K562 (cell line): ENCODE data around the gene PRTN3. TPM values are rescaled to one million over a fixed set of nuclear protein-coding genes. Genes with fewer than 3 reads are reported as not detected.

ENCODE experiments used
- ARID4B ChIP-seq: sonication (generic); formaldehyde crosslinking; IDR thresholded peaks from 2 replicates; pipeline ENCODE4 v1.8.0; 2022; ENCODE audit warnings: mild to moderate bottlenecking, missing genetic modification reagents
- CHD4 ChIP-seq: fragments of 200-600 bp; sonication (generic); IDR thresholded peaks from 3 replicates; pipeline ENCODE4 v1.6.1; 2012; ENCODE audit warnings: low read depth, mild to moderate bottlenecking, mixed read lengths, low read length, inconsistent platforms; ENCODE audit not compliant: insufficient read depth, insufficient replicate concordance, poor library complexity, severe bottlenecking
- COPS2 ChIP-seq: fragments of 450-650 bp; conservative IDR thresholded peaks from 2 replicates; pipeline ENCODE4 v1.6.1; 2016; ENCODE audit warnings: mild to moderate bottlenecking, moderate library complexity
- DNMT1 ChIP-seq: fragments of 450-650 bp; IDR thresholded peaks from 2 replicates; pipeline ENCODE4 v1.6.1; 2016; ENCODE audit warnings: antibody characterized with exemption, mild to moderate bottlenecking
- EWSR1 ChIP-seq: fragments of 450-650 bp; IDR thresholded peaks from 2 replicates; pipeline ENCODE4 v1.6.1; 2018; ENCODE audit warnings: borderline replicate concordance, mild to moderate bottlenecking, low read depth, moderate library complexity; ENCODE audit not compliant: partially characterized antibody
- MTF1 ChIP-seq: fragments of 250-450 bp; sonication (Bioruptor Pico); IDR thresholded peaks from 2 replicates; pipeline ENCODE4 v1.9.0; 2021; ENCODE audit warnings: moderate library complexity, mild to moderate bottlenecking, inconsistent platforms, borderline replicate concordance
- NONO ChIP-seq, 2 experiments: fragments of 200-400 bp in 1 of 2; fragments of 450-650 bp in 1 of 2; formaldehyde crosslinking in 1 of 2; IDR thresholded peaks; 2 replicates each; pipeline ENCODE4 v1.6.1; 2017; ENCODE audit warnings: low read depth in 2 of 2, mild to moderate bottlenecking in 2 of 2, moderate library complexity in 2 of 2, low read length in 1 of 2
- RCOR1 ChIP-seq, 2 experiments: IDR thresholded peaks; 2 replicates each; pipeline ENCODE4 v1.6.1; 2012; ENCODE audit warnings: low read depth in 2 of 2, low read length in 2 of 2, borderline replicate concordance in 1 of 2, improper control_type of control experiment in 1 of 2
- RNF2 ChIP-seq: sonication (generic); IDR thresholded peaks from 2 replicates; pipeline ENCODE4 v1.6.1; 2016
- TRIM24 ChIP-seq, 2 experiments: fragments of 450-650 bp; IDR thresholded peaks; 2 replicates each; pipeline ENCODE4 v1.6.1; 2016
- ZFP30 ChIP-seq: fragments of 250-450 bp; sonication (Bioruptor Pico); IDR thresholded peaks from 2 replicates; pipeline ENCODE4 v1.8.0; 2022; ENCODE audit warnings: moderate library complexity, mild to moderate bottlenecking, inconsistent platforms, borderline replicate concordance
- ZNF133 ChIP-seq: fragments of 250-450 bp; sonication (Bioruptor Pico); IDR thresholded peaks from 2 replicates; pipeline ENCODE4 v1.4.0; 2020; ENCODE audit warnings: mild to moderate bottlenecking
- ZNF75A ChIP-seq: fragments of 450-650 bp; formaldehyde crosslinking; IDR thresholded peaks from 2 replicates; pipeline ENCODE4 v1.4.0; 2020; ENCODE audit warnings: mild to moderate bottlenecking
- polyA plus RNA-seq, 8 experiments: library from polyadenylated mRNA; depleted of rRNA in 4 of 8; stranded (reverse) in 5 of 8; unstranded in 3 of 8; fragments of >200 nt; fragmentation: Nextera tagmentation in 2 of 8; fragmentation: Illumina TruSeq in 1 of 8; extraction: Ambion mirVana in 2 of 8; extraction: Trizol in 1 of 8; gene quantifications; 2 replicates each; pipeline versions ENCODE4 v1.2.1 to v1.2.3, GENCODE V29; 2011 to 2014; ENCODE audit warnings: inconsistent platforms in 1 of 8, missing spikeins in 1 of 8
- total RNA-seq, 7 experiments: library from RNA; depleted of rRNA in 6 of 7; stranded (reverse); fragments of >200 nt in 6 of 7; fragmentation: Illumina TruSeq in 2 of 7; extraction: Trizol in 2 of 7; gene quantifications; 2 replicates each; pipeline versions ENCODE4 v1.2.1 to v1.2.3, GENCODE V29; 2011 to 2021; ENCODE audit warnings: low replicate concordance in 1 of 7
- TF ChIP-seq, protein P1 (sequence below): fragments of 450-650 bp; IDR thresholded peaks from 2 replicates; pipeline ENCODE4 v1.6.1; 2014; ENCODE audit warnings: low read depth, mild to moderate bottlenecking, moderate library complexity, borderline replicate concordance
- TF ChIP-seq, protein P2 (sequence below): fragments of 150-350 bp; IDR thresholded peaks from 2 replicates; pipeline ENCODE4 v1.6.1; 2014; ENCODE audit warnings: low read depth, mild to moderate bottlenecking, low read length, borderline replicate concordance

The PRTN3 gene
- total and polyA plus RNA-seq, 9 of the 15 experiments (the other 6 are each of a cell fraction or from before 2014, with no cell fraction given), result 0.14 to 0.86 (median 0.43) TPM; not detected in 3

GRCh38 chr19:861756-862580, 21.2 kb downstream of the PRTN3 start (continued):
- TF ChIP-seq, protein P1, sequence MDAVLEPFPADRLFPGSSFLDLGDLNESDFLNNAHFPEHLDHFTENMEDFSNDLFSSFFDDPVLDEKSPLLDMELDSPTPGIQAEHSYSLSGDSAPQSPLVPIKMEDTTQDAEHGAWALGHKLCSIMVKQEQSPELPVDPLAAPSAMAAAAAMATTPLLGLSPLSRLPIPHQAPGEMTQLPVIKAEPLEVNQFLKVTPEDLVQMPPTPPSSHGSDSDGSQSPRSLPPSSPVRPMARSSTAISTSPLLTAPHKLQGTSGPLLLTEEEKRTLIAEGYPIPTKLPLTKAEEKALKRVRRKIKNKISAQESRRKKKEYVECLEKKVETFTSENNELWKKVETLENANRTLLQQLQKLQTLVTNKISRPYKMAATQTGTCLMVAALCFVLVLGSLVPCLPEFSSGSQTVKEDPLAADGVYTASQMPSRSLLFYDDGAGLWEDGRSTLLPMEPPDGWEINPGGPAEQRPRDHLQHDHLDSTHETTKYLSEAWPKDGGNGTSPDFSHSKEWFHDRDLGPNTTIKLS, result peak; percentile 69; the same call in 1 of the 2 replicates
- TF ChIP-seq COPS2, result no peak
- no peak for TF ChIP-seq CHD4
- TF ChIP-seq ZFP30 (CRISPR knock-in tag), result no peak
- no peak; the same call in 1 of the 2 replicates for TF ChIP-seq ARID4B (CRISPR knock-in tag)
- TF ChIP-seq, protein P2, sequence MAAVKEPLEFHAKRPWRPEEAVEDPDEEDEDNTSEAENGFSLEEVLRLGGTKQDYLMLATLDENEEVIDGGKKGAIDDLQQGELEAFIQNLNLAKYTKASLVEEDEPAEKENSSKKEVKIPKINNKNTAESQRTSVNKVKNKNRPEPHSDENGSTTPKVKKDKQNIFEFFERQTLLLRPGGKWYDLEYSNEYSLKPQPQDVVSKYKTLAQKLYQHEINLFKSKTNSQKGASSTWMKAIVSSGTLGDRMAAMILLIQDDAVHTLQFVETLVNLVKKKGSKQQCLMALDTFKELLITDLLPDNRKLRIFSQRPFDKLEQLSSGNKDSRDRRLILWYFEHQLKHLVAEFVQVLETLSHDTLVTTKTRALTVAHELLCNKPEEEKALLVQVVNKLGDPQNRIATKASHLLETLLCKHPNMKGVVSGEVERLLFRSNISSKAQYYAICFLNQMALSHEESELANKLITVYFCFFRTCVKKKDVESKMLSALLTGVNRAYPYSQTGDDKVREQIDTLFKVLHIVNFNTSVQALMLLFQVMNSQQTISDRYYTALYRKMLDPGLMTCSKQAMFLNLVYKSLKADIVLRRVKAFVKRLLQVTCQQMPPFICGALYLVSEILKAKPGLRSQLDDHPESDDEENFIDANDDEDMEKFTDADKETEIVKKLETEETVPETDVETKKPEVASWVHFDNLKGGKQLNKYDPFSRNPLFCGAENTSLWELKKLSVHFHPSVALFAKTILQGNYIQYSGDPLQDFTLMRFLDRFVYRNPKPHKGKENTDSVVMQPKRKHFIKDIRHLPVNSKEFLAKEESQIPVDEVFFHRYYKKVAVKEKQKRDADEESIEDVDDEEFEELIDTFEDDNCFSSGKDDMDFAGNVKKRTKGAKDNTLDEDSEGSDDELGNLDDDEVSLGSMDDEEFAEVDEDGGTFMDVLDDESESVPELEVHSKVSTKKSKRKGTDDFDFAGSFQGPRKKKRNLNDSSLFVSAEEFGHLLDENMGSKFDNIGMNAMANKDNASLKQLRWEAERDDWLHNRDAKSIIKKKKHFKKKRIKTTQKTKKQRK, result no peak
- peak in 1 of 2 experiments; percentile 51; a peak in 1 of 4 replicates for TF ChIP-seq NONO (IDR thresholded peaks at IDR 0.05; ENCODE audit: low read depth in 2 of 2, low read length in 1 of 2)
- no peak for TF ChIP-seq DNMT1
- TF ChIP-seq EWSR1, result no peak
- no peak for TF ChIP-seq ZNF75A (CRISPR knock-in tag)
- TF ChIP-seq RCOR1 (IDR thresholded peaks at IDR 0.05; ENCODE audit: borderline replicate concordance in 1 of 2, low read depth in 2 of 2, low read length in 2 of 2), result peak in 1 of 2 experiments; percentile 84; a peak in 2 of 4 replicates
- TF ChIP-seq TRIM24 (IDR thresholded peaks at IDR 0.05), result peak in 1 of 2 experiments; percentile 70; a peak in 2 of 4 replicates
- peak; percentile 62; the same call in 1 of the 2 replicates for TF ChIP-seq RNF2
- no peak for TF ChIP-seq MTF1 (CRISPR knock-in tag)
- no peak for TF ChIP-seq ZNF133 (CRISPR knock-in tag)
